ENCODE results near the gene VASP. TPM values are rescaled to one million over a fixed set of nuclear protein-coding genes. Genes with fewer than 3 reads are reported as not detected.

The VASP gene
- polyA plus RNA-seq, 1 donor from 2014 or later, result 6.1 TPM

GRCh38 chr19:45574526-45574925 is 67.2 kb downstream of the VASP start:
- no peaks in the 10 kb centered on the region for H3K27me3 ChIP-seq (ENCODE audit: insufficient read depth, low read depth, low read length)
- H4K20me1 ChIP-seq (ENCODE audit: insufficient read depth), result no peaks in the 10 kb centered on the region
- H3K9me2 ChIP-seq (ENCODE audit: insufficient read depth, low read length), result no peaks in the 10 kb centered on the region
- H3K27ac ChIP-seq (ENCODE audit: low read length), result no peak overlapping the region
- H3K36me3 ChIP-seq (ENCODE audit: insufficient read depth, low read length), result no peaks in the 10 kb centered on the region
- H3K79me2 ChIP-seq (replicated peaks; ENCODE audit: insufficient read depth, low read length), result no peaks in the 10 kb centered on the region
- H3K9ac ChIP-seq (ENCODE audit: low read length), result no peak overlapping the region
- H3K4me2 ChIP-seq (ENCODE audit: low read length), result no peak overlapping the region
- TF ChIP-seq REST (IDR thresholded peaks at IDR 0.05; ENCODE audit: borderline replicate concordance) (no peak), SMC3 (conservative IDR thresholded peaks at IDR 0.05; ENCODE audit: poor library complexity) (no peak), CTCF (IDR thresholded peaks at IDR 0.05; ENCODE audit: poor library complexity, severe bottlenecking) (no peak), EP300 (conservative IDR thresholded peaks at IDR 0.05; ENCODE audit: poor library complexity, severe bottlenecking) (no peak), MXI1 (conservative IDR thresholded peaks at IDR 0.05; ENCODE audit: poor library complexity, severe bottlenecking) (no peak), TAF1 (IDR thresholded peaks at IDR 0.05; ENCODE audit: low read depth) (no peak), RAD21 (conservative IDR thresholded peaks at IDR 0.05) (no peak), EZH2 (IDR thresholded peaks at IDR 0.05; ENCODE audit: borderline replicate concordance, insufficient read depth, low read length, poor library complexity, severe bottlenecking) (no peak), POLR2AphosphoS5 (IDR thresholded peaks at IDR 0.05) (no peak)
- H3F3A ChIP-seq (ENCODE audit: insufficient read depth, low read length, poor library complexity, severe bottlenecking), result no peaks in the 10 kb centered on the region
- no peak overlapping the region for H3K4me3 ChIP-seq (ENCODE audit: low read length)
- H2AFZ ChIP-seq (ENCODE audit: low read depth, low read length), result no peak overlapping the region
- no peaks in the 10 kb centered on the region for H3K9me3 ChIP-seq (ENCODE audit: low read length)

- Histone ChIP-seq H4K20me1 (ENCODE audit: insufficient read depth) (no peaks in the 10 kb centered on the region), H2AFZ (ENCODE audit: low read depth, low read length) (no peak overlapping the region), H3K9me2 (ENCODE audit: insufficient read depth, low read length) (no peaks in the 10 kb centered on the region), H3F3A (ENCODE audit: insufficient read depth, low read length, poor library complexity, severe bottlenecking) (no peaks in the 10 kb centered on the region), H3K27ac (ENCODE audit: low read length) (no peak overlapping the region), H3K4me2 (ENCODE audit: low read length) (no peak overlapping the region), H3K36me3 (ENCODE audit: insufficient read depth, low read length) (no peaks in the 10 kb centered on the region), H3K4me3 (ENCODE audit: low read length) (no peak overlapping the region), H3K27me3 (ENCODE audit: insufficient read depth, low read depth, low read length) (no peaks in the 10 kb centered on the region), H3K79me2 (replicated peaks; ENCODE audit: insufficient read depth, low read length) (no peaks in the 10 kb centered on the region), H3K9ac (ENCODE audit: low read length) (no peak overlapping the region), H3K9me3 (ENCODE audit: low read length) (no peaks in the 10 kb centered on the region)
- TF ChIP-seq EP300 (conservative IDR thresholded peaks at IDR 0.05; ENCODE audit: poor library complexity, severe bottlenecking) (no peak), MXI1 (conservative IDR thresholded peaks at IDR 0.05; ENCODE audit: poor library complexity, severe bottlenecking) (no peak), REST (IDR thresholded peaks at IDR 0.05; ENCODE audit: borderline replicate concordance) (no peak), TAF1 (IDR thresholded peaks at IDR 0.05; ENCODE audit: low read depth) (no peak), SMC3 (conservative IDR thresholded peaks at IDR 0.05; ENCODE audit: poor library complexity) (no peak), RAD21 (conservative IDR thresholded peaks at IDR 0.05) (no peak), EZH2 (IDR thresholded peaks at IDR 0.05; ENCODE audit: borderline replicate concordance, insufficient read depth, low read length, poor library complexity, severe bottlenecking) (no peak), CTCF (IDR thresholded peaks at IDR 0.05; ENCODE audit: poor library complexity, severe bottlenecking) (no peak), POLR2AphosphoS5 (IDR thresholded peaks at IDR 0.05) (no peak)
These were observed 67.9 kb downstream of the VASP start for GRCh38 chr19:45575216-45575615.
